ENCODE data around the gene SLC37A1. TPM values are rescaled to one million over a fixed set of nuclear protein-coding genes. Genes with fewer than 3 reads are reported as not detected.

SLC37A1 gene
- total RNA-seq, 4 donors from 2014 or later: 4.0 to 5.8 (median 5.1) TPM

DNA sequence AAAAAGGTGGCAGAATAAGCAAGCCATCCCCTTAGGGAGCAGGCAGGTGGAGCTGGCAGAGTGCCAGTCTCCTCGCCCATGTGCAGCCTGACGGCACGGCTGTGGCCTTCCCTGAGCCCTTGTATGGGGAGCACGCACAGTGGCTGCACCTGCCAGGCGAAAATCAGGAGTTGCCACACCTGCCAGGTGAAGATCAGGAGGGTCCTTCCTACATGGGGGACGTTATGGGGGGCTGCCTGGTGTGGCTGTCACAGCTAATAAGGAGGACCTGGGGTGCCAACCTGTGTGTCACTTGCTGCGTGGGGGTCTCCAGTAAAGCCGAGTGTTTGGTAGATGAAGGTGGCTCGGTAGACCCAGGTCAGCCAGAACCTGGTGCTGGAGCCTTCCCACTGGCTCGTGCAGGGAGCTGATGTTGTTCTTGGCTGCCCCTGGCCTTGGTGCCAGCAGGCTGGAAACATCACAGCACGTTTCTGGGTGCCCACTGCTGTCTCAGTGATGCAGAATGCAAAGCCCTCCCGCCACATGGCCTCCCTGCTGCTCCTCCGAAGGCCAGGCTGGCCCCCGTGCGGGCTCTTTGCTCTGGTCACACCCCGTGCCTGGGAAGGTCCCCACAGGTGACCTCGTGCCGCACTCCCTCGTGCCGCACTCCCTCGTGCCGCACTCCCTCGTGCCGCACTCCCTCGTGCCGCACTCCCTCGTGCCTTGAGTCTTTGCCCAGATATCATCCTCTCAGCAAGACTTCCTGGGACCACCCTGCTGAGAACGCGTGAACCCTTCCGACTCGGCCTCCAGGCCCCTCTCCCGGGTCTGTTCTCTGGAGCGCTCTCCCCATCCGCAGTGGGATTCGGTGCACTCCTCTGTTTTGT lies 55.4 kb downstream of the SLC37A1 start:
- TF ChIP-seq, protein P1, sequence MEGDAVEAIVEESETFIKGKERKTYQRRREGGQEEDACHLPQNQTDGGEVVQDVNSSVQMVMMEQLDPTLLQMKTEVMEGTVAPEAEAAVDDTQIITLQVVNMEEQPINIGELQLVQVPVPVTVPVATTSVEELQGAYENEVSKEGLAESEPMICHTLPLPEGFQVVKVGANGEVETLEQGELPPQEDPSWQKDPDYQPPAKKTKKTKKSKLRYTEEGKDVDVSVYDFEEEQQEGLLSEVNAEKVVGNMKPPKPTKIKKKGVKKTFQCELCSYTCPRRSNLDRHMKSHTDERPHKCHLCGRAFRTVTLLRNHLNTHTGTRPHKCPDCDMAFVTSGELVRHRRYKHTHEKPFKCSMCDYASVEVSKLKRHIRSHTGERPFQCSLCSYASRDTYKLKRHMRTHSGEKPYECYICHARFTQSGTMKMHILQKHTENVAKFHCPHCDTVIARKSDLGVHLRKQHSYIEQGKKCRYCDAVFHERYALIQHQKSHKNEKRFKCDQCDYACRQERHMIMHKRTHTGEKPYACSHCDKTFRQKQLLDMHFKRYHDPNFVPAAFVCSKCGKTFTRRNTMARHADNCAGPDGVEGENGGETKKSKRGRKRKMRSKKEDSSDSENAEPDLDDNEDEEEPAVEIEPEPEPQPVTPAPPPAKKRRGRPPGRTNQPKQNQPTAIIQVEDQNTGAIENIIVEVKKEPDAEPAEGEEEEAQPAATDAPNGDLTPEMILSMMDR (IDR thresholded peaks at IDR 0.05; ENCODE audit: low read depth): no peak

DNA sequence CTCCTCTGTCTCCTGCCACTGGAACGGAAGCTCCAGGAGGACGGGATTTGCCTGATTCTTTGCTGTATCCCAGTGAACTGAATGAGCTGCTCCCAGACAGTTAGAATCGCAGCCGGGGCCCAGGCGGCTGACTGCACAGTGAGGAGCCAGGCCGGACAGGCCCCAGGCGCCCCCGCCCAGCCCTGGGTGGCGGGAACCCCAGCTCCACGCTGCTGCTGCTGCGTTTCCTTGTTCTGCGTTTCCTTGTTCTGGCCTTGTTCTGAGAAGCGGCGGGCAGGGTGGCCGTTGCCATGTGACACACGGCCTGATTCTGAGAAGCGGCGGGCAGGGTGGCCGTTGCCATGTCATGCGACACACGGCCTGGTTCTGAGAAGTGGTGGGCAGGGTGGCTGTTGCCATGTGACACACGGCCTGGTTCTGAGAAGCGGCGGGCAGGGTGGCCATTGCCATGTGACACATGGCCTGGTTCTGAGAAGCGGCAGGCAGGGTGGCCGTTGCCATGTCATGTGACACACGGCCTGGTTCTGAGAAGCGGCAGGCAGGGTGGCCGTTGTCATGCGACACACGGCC lies 56.2 kb downstream of the SLC37A1 start:
- TF ChIP-seq, protein P1 (IDR thresholded peaks at IDR 0.05; ENCODE audit: low read depth): no peak

DNA sequence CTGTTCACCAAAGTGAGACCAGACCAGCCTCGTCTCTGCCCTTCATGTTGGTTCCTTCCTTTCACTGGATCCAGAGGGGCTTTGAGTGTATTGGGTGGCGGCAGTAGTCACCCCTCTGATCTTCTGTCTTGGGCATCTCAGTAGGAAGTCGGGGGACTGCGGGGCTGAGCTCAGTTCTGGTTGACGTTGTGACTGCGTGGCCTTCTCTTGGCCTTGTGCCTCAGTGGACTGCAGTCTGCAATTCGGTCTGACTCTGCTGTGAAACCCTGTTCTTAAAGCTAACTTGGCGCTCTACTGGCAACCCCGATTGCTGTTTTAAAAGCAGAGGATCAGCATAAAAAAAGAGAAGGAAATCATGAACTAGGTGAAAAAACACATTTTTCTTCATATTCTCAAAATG lies 56.7 kb downstream of the SLC37A1 start:
- TF ChIP-seq, protein P1 (IDR thresholded peaks at IDR 0.05; ENCODE audit: low read depth): no peak

DNA sequence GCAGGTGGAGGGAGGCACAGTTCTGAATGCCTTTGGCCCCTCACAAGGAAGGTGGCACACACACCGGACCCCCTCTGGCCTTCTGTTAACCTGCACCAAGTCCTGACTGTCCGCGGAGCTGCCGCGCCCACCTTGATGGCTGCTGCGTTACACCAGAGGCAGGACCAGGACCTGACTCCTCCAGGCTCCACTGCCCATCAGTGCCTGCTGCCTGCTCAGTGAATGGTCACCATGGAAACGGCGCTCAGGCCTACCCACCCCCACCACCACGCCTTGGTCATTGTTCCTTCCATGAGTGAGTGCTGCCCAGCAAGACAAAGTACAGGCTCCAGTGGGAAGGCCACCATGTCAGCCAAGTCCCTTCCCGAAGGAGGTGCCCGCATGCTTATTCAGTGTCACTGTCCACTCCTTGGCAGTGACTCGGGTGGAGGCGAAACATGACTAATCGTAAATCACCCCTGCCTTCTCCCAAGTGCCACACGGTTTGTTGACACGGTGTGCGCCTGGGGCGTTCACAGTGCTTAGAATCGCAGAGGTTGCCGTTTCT lies 57.3 kb downstream of the SLC37A1 start:
- TF ChIP-seq, protein P1 (IDR thresholded peaks at IDR 0.05; ENCODE audit: low read depth): no peak

DNA sequence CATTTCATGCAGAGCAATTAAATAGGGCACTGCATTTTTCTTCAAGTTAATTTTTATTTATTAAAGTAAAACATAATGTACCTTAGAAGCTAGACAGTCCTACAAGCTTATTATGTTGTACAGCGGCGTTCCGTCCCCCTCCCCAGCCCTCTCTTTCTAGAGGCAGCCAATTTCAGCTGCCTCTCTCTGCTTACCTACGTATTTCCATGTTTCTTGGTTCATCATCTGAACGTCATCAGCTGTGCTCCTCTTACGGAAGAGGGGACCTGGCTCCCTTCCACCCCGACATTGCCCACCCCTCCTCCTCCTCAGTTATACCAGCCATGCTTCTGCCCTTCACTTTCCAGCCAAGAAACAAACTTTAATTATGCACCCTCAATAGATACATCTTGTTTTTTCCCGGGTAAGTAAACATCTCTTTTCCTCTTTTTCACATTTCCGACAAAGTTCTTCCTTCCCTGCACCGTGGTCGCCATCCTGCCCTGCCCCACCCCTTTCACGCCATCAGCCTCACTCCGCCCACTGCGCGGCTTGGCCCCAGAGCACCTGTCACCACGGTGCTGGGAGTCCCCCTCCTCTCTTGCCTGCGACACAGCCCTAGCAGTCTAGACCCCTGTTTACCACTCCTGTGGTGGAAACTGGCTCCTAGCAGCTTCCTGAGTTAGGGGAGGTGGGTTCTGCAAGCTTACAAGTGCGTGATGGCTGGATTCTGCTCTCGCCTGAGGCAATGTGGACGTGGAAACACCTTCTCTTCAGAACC lies 57.9 kb downstream of the SLC37A1 start:
- TF ChIP-seq, protein P1 (IDR thresholded peaks at IDR 0.05; ENCODE audit: low read depth): no peak

DNA sequence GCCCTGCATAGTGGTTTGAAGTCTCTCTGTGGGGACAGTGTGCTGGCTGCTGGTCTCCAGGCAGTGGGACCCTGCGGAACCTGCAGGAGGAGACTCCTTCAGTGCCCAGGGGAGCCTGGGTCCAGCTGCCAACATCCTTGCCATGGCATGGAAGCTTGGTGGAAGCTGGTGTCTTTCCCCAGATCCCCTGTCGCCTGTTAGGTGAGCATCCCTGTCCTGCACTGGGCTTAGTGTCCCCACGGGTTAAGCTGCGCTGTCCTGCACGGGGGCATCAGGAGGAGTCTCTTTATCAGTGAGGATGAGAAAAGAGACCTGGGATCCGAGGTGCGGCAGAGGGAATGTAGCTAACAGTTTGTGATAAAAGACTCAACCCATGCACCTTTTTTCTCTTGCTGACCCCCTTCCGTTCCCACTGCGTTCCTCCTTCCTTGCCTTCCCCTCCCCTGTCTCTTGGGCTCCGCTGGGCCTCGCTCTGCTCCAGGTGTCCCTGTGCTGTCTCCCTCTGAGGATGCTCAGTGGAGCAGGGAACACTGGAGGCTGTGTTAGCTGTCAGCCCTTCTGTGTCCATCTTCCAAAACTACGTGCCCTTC lies 59.3 kb downstream of the SLC37A1 start:
- TF ChIP-seq, protein P1 (IDR thresholded peaks at IDR 0.05; ENCODE audit: low read depth): no peak

Data from subcutaneous adipose tissue (tissue), 4 donors.